Sigmoid colon (tissue), 3 donors: ENCODE data around the gene FTHL17.

Experiments
- POLR2A ChIP-seq, 2 donors: fragments of 450-650 bp; IDR thresholded peaks; one replicate each; pipeline ENCODE4 v1.6.1; 2016; ENCODE audit warnings: antibody characterized with exemption in 2 of 2, mild to moderate bottlenecking in 2 of 2, moderate library complexity in 2 of 2
- TF ChIP-seq, protein P1 (sequence below), 4 experiments: fragments of 450-650 bp in 3 of 4; fragments of 200-600 bp in 1 of 4; IDR thresholded peaks; one replicate each; pipeline ENCODE4 v1.5.1; 2016 to 2019; ENCODE audit warnings: antibody characterized with exemption in 4 of 4, mild to moderate bottlenecking in 3 of 4, moderate library complexity in 2 of 4

GRCh38 chrX:31027351-31027750, 44.5 kb downstream of the FTHL17 start:
- TF ChIP-seq, protein P1, sequence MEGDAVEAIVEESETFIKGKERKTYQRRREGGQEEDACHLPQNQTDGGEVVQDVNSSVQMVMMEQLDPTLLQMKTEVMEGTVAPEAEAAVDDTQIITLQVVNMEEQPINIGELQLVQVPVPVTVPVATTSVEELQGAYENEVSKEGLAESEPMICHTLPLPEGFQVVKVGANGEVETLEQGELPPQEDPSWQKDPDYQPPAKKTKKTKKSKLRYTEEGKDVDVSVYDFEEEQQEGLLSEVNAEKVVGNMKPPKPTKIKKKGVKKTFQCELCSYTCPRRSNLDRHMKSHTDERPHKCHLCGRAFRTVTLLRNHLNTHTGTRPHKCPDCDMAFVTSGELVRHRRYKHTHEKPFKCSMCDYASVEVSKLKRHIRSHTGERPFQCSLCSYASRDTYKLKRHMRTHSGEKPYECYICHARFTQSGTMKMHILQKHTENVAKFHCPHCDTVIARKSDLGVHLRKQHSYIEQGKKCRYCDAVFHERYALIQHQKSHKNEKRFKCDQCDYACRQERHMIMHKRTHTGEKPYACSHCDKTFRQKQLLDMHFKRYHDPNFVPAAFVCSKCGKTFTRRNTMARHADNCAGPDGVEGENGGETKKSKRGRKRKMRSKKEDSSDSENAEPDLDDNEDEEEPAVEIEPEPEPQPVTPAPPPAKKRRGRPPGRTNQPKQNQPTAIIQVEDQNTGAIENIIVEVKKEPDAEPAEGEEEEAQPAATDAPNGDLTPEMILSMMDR (IDR thresholded peaks at IDR 0.05), result no peak
- TF ChIP-seq POLR2A (IDR thresholded peaks at IDR 0.05), result no peak
